ENCODE measurements around the gene C6orf89. TPM values are rescaled to one million over a fixed set of nuclear protein-coding genes. Genes with fewer than 3 reads are reported as not detected.
"Not testable (repeated sequence)": the region's sequence is repeated elsewhere in the genome, so short reads cannot be mapped to it uniquely, and the experiment has no call there.

The C6orf89 gene
- total RNA-seq, 1 experiment from 2014 or later, result 32.9 TPM

- TF ChIP-seq, protein P1, sequence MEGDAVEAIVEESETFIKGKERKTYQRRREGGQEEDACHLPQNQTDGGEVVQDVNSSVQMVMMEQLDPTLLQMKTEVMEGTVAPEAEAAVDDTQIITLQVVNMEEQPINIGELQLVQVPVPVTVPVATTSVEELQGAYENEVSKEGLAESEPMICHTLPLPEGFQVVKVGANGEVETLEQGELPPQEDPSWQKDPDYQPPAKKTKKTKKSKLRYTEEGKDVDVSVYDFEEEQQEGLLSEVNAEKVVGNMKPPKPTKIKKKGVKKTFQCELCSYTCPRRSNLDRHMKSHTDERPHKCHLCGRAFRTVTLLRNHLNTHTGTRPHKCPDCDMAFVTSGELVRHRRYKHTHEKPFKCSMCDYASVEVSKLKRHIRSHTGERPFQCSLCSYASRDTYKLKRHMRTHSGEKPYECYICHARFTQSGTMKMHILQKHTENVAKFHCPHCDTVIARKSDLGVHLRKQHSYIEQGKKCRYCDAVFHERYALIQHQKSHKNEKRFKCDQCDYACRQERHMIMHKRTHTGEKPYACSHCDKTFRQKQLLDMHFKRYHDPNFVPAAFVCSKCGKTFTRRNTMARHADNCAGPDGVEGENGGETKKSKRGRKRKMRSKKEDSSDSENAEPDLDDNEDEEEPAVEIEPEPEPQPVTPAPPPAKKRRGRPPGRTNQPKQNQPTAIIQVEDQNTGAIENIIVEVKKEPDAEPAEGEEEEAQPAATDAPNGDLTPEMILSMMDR (IDR thresholded peaks at IDR 0.05 in 2 of 3, conservative IDR thresholded peaks at IDR 0.05 in 1 of 3; ENCODE audit: borderline replicate concordance in 1 of 3, insufficient read depth in 1 of 3, low read depth in 2 of 3, low read length in 2 of 3), result no peak
- TF ChIP-seq, protein P2, sequence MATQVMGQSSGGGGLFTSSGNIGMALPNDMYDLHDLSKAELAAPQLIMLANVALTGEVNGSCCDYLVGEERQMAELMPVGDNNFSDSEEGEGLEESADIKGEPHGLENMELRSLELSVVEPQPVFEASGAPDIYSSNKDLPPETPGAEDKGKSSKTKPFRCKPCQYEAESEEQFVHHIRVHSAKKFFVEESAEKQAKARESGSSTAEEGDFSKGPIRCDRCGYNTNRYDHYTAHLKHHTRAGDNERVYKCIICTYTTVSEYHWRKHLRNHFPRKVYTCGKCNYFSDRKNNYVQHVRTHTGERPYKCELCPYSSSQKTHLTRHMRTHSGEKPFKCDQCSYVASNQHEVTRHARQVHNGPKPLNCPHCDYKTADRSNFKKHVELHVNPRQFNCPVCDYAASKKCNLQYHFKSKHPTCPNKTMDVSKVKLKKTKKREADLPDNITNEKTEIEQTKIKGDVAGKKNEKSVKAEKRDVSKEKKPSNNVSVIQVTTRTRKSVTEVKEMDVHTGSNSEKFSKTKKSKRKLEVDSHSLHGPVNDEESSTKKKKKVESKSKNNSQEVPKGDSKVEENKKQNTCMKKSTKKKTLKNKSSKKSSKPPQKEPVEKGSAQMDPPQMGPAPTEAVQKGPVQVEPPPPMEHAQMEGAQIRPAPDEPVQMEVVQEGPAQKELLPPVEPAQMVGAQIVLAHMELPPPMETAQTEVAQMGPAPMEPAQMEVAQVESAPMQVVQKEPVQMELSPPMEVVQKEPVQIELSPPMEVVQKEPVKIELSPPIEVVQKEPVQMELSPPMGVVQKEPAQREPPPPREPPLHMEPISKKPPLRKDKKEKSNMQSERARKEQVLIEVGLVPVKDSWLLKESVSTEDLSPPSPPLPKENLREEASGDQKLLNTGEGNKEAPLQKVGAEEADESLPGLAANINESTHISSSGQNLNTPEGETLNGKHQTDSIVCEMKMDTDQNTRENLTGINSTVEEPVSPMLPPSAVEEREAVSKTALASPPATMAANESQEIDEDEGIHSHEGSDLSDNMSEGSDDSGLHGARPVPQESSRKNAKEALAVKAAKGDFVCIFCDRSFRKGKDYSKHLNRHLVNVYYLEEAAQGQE (IDR thresholded peaks at IDR 0.05; ENCODE audit: low read depth), result no peak
- Histone ChIP-seq H3K27me3 (ENCODE audit: insufficient read depth, low read length) (no peaks in the 10 kb centered on the region), H3K9me3 (ENCODE audit: control insufficient read depth in 1 of 2, insufficient read depth in 1 of 2, low read depth in 1 of 2, low read length in 2 of 2) (no peaks in the 10 kb centered on the region), H3K9me2 (ENCODE audit: insufficient read depth) (no peaks in the 10 kb centered on the region), H3K4me3 (replicated peaks in 1 of 2; ENCODE audit: low read depth in 1 of 2, low read length in 2 of 2) (no peak overlapping the region), H3K9ac (ENCODE audit: low read length) (no peak overlapping the region), H3K4me1 (ENCODE audit: control insufficient read depth in 1 of 2, insufficient read depth in 2 of 2, low read length in 2 of 2) (peaks cover 0 to 8% of the 10 kb centered on the region in 2 experiments; a peak in 2 of 4 replicates), H3K36me3 (ENCODE audit: control insufficient read depth in 1 of 2, insufficient read depth in 2 of 2, low read length in 2 of 2) (no peaks in the 10 kb centered on the region), H2AFZ (ENCODE audit: low read depth, low read length, poor library complexity, severe bottlenecking) (no peak overlapping the region), H3K4me2 (ENCODE audit: low read length) (no peak overlapping the region), H4K20me1 (ENCODE audit: insufficient read depth) (no peaks in the 10 kb centered on the region), H3K79me2 (ENCODE audit: insufficient read depth, low read length) (no peaks in the 10 kb centered on the region), H3K27ac (ENCODE audit: low read depth, low read length) (no peak overlapping the region)
- intact Hi-C loops (cut with micrococcal nuclease), result no loop called here
- RAD21 ChIA-PET (ENCODE audit: low non-redundant PET in 1 of 2, low total read pairs in 2 of 2, uncharacterized antibody in 2 of 2, unreplicated experiment in 2 of 2), result no interaction called here
- DNase-seq (ENCODE audit: low read depth, low spot score) (no peak), ATAC-seq (no peak)
- no TSS peak for BruUV-seq (replicated peaks)
- POLR2A ChIA-PET, result no interaction called here
- CTCF ChIA-PET, result no interaction called here
These were observed 52.1 kb downstream of the C6orf89 start for GRCh38 chr6:36937896-36938295.

DNA sequence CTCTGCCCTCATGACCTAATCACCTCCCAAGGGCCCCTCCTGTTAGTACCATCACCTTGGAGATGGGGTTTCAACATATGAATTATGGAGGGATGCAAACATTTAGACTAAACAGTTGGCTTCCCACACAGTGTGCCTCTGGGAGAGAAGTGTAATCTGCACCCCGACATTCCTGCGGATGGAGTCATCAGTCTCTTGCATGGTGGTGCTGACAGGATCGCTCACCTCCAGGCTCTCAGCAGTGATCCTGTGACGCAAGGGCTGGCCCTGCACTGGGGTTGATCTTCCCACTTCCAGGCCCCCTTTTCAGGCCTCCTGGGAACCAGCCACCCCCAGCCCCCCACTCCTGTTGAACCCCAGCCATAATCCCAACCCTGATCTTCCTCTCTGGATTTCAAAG, 52.8 kb downstream of the C6orf89 start:
- Histone ChIP-seq H2AFZ (ENCODE audit: low read depth, low read length, poor library complexity, severe bottlenecking) (no peak overlapping the region), H3K27ac (ENCODE audit: low read depth, low read length) (no peak overlapping the region), H3K9ac (ENCODE audit: low read length) (no peak overlapping the region), H3K79me2 (ENCODE audit: insufficient read depth, low read length) (no peaks in the 10 kb centered on the region), H3K27me3 (ENCODE audit: insufficient read depth, low read length) (no peaks in the 10 kb centered on the region), H3K9me2 (ENCODE audit: insufficient read depth) (no peaks in the 10 kb centered on the region), H4K20me1 (ENCODE audit: insufficient read depth) (no peaks in the 10 kb centered on the region), H3K4me1 (ENCODE audit: control insufficient read depth in 1 of 2, insufficient read depth in 2 of 2, low read length in 2 of 2) (peaks cover 0 to 2% of the 10 kb centered on the region in 2 experiments; a peak in 2 of 4 replicates), H3K9me3 (ENCODE audit: control insufficient read depth in 1 of 2, insufficient read depth in 1 of 2, low read depth in 1 of 2, low read length in 2 of 2) (no peaks in the 10 kb centered on the region), H3K4me3 (replicated peaks in 1 of 2; ENCODE audit: low read depth in 1 of 2, low read length in 2 of 2) (no peak overlapping the region), H3K4me2 (ENCODE audit: low read length) (no peak overlapping the region), H3K36me3 (ENCODE audit: control insufficient read depth in 1 of 2, insufficient read depth in 2 of 2, low read length in 2 of 2) (no peaks in the 10 kb centered on the region)
- intact Hi-C loops (cut with micrococcal nuclease), result no loop called here
- POLR2A ChIA-PET, result no interaction called here
- TF ChIP-seq ZFX (IDR thresholded peaks at IDR 0.05) (0 out of 2 replicates have a peak, but pooled peaks have one; percentile 3), FOSL1 (IDR thresholded peaks at IDR 0.05; ENCODE audit: low read depth) (no peak)
- RAD21 ChIA-PET (ENCODE audit: low non-redundant PET in 1 of 2, low total read pairs in 2 of 2, uncharacterized antibody in 2 of 2, unreplicated experiment in 2 of 2), result no interaction called here
- ATAC-seq (no peak), DNase-seq (ENCODE audit: low read depth, low spot score) (no peak)
- CTCF ChIA-PET, result no interaction called here
- BruUV-seq (replicated peaks), result no TSS peak

GRCh38 chr6:36939005-36939404, 53.3 kb downstream of the C6orf89 start:
- H3K4me1 ChIP-seq (ENCODE audit: control insufficient read depth in 1 of 2, insufficient read depth in 2 of 2, low read length in 2 of 2); H2AFZ ChIP-seq (ENCODE audit: low read depth, low read length, poor library complexity, severe bottlenecking); H3K9ac ChIP-seq (ENCODE audit: low read length); CTCF ChIA-PET; ATAC-seq; intact Hi-C loops (cut with micrococcal nuclease); BruUV-seq (replicated peaks); H3K27ac ChIP-seq (ENCODE audit: low read depth, low read length); H3K36me3 ChIP-seq (ENCODE audit: control insufficient read depth in 1 of 2, insufficient read depth in 2 of 2, low read length in 2 of 2); H3K9me3 ChIP-seq (ENCODE audit: control insufficient read depth in 1 of 2, insufficient read depth in 1 of 2, low read depth in 1 of 2, low read length in 2 of 2); H3K79me2 ChIP-seq (ENCODE audit: insufficient read depth, low read length); H3K4me2 ChIP-seq (ENCODE audit: low read length); H3K27me3 ChIP-seq (ENCODE audit: insufficient read depth, low read length); DNase-seq (ENCODE audit: low read depth, low spot score); H4K20me1 ChIP-seq (ENCODE audit: insufficient read depth); RAD21 ChIA-PET (ENCODE audit: low non-redundant PET in 1 of 2, low total read pairs in 2 of 2, uncharacterized antibody in 2 of 2, unreplicated experiment in 2 of 2); POLR2A ChIA-PET; H3K9me2 ChIP-seq (ENCODE audit: insufficient read depth); H3K4me3 ChIP-seq (replicated peaks in 1 of 2; ENCODE audit: low read depth in 1 of 2, low read length in 2 of 2): not testable (repeated sequence)

Measured in HCT116 (cell line).